ENCODE results near the gene TOX3. TPM values are rescaled to one million over a fixed set of nuclear protein-coding genes. Genes with fewer than 3 reads are reported as not detected.

The TOX3 gene
- polyA plus RNA-seq, 1 of the 3 experiments (the other 2 are of a cell fraction): not detected

DNA sequence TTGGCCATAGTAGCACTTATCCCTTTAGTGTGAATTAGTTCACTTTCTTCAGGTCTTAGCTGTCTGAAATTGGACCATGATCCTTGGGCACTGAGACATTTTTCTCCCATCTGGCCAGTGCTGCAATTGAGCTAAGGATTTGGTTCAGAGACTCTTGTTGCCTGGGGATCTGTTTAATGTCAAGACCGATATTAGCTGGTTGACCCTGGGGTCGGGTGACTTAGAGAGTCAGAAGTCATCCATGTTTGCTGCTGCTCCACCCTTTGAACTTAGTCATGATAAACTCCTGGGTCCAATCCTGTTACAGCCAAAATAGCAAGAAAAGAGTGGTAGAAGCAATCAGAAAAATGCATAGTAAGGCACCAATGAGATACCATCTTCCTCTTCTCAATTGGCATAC is 45.8 kb upstream of the TOX3 start:
- Histone ChIP-seq H3K36me3 (replicated peaks in 1 of 2; ENCODE audit: control insufficient read depth in 1 of 2, insufficient read depth in 2 of 2, low read length in 1 of 2) (no peaks in the 10 kb centered on the region), H3K79me2 (ENCODE audit: insufficient read depth) (no peaks in the 10 kb centered on the region), H3K27me3 (ENCODE audit: insufficient read depth) (no peaks in the 10 kb centered on the region), H3K9me3 (no peaks in the 10 kb centered on the region), H4K20me1 (ENCODE audit: insufficient read depth) (no peaks in the 10 kb centered on the region), H2AFZ (ENCODE audit: low read depth) (no peak overlapping the region), H3K4me3 (ENCODE audit: low read depth in 2 of 2, low read length in 1 of 2) (no peak overlapping the region), H3K4me1 (ENCODE audit: control insufficient read depth in 1 of 2, insufficient read depth in 2 of 2, low read depth in 1 of 2, low read length in 1 of 2) (no peaks in the 10 kb centered on the region), H3K9ac (no peak overlapping the region), H3K27ac (ENCODE audit: low read depth in 2 of 2, low read length in 1 of 2) (no peak overlapping the region), H3F3A (replicated peaks; ENCODE audit: insufficient read depth) (no peaks in the 10 kb centered on the region), H3K4me2 (no peak overlapping the region), H3K9me2 (no peaks in the 10 kb centered on the region)
- no peak for DNase-seq
- 17% methylated on average over 2 of the region's 2 CpGs for WGBS (ENCODE audit: low lambda C conversion rate)
- POLR2A ChIA-PET: no interaction called here
- CTCF ChIA-PET: no interaction called here
- TF ChIP-seq MXI1 (IDR thresholded peaks at IDR 0.05; ENCODE audit: low read depth, low read length) (no peak), RCOR1 (IDR thresholded peaks at IDR 0.05; ENCODE audit: low read length) (no peak), CHD2 (IDR thresholded peaks at IDR 0.05; ENCODE audit: low read length, partially characterized antibody) (no peak), EZH2phosphoT487 (IDR thresholded peaks at IDR 0.05; ENCODE audit: borderline replicate concordance, low read depth) (no peak), YY1 (IDR thresholded peaks at IDR 0.05; ENCODE audit: low read depth) (no peak), MEF2A (IDR thresholded peaks at IDR 0.05; ENCODE audit: borderline replicate concordance, low read depth) (no peak), RAD21 (IDR thresholded peaks at IDR 0.05; ENCODE audit: low read length) (no peak)
- TF ChIP-seq, protein P1, sequence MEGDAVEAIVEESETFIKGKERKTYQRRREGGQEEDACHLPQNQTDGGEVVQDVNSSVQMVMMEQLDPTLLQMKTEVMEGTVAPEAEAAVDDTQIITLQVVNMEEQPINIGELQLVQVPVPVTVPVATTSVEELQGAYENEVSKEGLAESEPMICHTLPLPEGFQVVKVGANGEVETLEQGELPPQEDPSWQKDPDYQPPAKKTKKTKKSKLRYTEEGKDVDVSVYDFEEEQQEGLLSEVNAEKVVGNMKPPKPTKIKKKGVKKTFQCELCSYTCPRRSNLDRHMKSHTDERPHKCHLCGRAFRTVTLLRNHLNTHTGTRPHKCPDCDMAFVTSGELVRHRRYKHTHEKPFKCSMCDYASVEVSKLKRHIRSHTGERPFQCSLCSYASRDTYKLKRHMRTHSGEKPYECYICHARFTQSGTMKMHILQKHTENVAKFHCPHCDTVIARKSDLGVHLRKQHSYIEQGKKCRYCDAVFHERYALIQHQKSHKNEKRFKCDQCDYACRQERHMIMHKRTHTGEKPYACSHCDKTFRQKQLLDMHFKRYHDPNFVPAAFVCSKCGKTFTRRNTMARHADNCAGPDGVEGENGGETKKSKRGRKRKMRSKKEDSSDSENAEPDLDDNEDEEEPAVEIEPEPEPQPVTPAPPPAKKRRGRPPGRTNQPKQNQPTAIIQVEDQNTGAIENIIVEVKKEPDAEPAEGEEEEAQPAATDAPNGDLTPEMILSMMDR (IDR thresholded peaks at IDR 0.05): no peak
- TF ChIP-seq, protein P2, sequence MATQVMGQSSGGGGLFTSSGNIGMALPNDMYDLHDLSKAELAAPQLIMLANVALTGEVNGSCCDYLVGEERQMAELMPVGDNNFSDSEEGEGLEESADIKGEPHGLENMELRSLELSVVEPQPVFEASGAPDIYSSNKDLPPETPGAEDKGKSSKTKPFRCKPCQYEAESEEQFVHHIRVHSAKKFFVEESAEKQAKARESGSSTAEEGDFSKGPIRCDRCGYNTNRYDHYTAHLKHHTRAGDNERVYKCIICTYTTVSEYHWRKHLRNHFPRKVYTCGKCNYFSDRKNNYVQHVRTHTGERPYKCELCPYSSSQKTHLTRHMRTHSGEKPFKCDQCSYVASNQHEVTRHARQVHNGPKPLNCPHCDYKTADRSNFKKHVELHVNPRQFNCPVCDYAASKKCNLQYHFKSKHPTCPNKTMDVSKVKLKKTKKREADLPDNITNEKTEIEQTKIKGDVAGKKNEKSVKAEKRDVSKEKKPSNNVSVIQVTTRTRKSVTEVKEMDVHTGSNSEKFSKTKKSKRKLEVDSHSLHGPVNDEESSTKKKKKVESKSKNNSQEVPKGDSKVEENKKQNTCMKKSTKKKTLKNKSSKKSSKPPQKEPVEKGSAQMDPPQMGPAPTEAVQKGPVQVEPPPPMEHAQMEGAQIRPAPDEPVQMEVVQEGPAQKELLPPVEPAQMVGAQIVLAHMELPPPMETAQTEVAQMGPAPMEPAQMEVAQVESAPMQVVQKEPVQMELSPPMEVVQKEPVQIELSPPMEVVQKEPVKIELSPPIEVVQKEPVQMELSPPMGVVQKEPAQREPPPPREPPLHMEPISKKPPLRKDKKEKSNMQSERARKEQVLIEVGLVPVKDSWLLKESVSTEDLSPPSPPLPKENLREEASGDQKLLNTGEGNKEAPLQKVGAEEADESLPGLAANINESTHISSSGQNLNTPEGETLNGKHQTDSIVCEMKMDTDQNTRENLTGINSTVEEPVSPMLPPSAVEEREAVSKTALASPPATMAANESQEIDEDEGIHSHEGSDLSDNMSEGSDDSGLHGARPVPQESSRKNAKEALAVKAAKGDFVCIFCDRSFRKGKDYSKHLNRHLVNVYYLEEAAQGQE (IDR thresholded peaks at IDR 0.05; ENCODE audit: low read depth, low read length): no peak
- TF ChIP-seq, protein P3, sequence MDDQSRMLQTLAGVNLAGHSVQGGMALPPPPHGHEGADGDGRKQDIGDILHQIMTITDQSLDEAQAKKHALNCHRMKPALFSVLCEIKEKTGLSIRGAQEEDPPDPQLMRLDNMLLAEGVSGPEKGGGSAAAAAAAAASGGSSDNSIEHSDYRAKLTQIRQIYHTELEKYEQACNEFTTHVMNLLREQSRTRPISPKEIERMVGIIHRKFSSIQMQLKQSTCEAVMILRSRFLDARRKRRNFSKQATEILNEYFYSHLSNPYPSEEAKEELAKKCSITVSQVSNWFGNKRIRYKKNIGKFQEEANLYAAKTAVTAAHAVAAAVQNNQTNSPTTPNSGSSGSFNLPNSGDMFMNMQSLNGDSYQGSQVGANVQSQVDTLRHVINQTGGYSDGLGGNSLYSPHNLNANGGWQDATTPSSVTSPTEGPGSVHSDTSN (IDR thresholded peaks at IDR 0.05): no peak
- TF ChIP-seq, protein P4, sequence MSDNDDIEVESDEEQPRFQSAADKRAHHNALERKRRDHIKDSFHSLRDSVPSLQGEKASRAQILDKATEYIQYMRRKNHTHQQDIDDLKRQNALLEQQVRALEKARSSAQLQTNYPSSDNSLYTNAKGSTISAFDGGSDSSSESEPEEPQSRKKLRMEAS (IDR thresholded peaks at IDR 0.05; ENCODE audit: low read depth): no peak
